Fibroblast of the aortic adventitia (primary cell): Measurements from ENCODE around the gene KLLN. TPM values are rescaled to one million over a fixed set of nuclear protein-coding genes. Genes with fewer than 3 reads are reported as not detected.
"Not testable (repeated sequence)": the region's sequence is repeated elsewhere in the genome, so short reads cannot be mapped to it uniquely, and the experiment has no call there.

Source experiments
- DNase-seq: peaks from one replicate; pipeline ENCODE4 v3.0.0-alpha.2; 2010; ENCODE audit warnings: low read depth
- H3K4me3 ChIP-seq: 2 replicates; pipeline ENCODE4 v1.5.1; 2011; ENCODE audit warnings: low read depth, mild to moderate bottlenecking, control low read depth, low read length, moderate library complexity
- CTCF ChIP-seq: IDR thresholded peaks from 2 replicates; pipeline ENCODE4 v1.5.1; 2011; ENCODE audit warnings: mild to moderate bottlenecking, low read length, control low read depth, inconsistent platforms; ENCODE audit not compliant: insufficient read depth
- total RNA-seq: library from RNA; depleted of rRNA; stranded (reverse); fragments of >200 nt; gene quantifications from 2 replicates; pipeline ENCODE4 v1.2.3, GENCODE V29; 2012; ENCODE audit warnings: low replicate concordance

The KLLN gene
- total RNA-seq, 1 donor = 0.99 TPM

DNA sequence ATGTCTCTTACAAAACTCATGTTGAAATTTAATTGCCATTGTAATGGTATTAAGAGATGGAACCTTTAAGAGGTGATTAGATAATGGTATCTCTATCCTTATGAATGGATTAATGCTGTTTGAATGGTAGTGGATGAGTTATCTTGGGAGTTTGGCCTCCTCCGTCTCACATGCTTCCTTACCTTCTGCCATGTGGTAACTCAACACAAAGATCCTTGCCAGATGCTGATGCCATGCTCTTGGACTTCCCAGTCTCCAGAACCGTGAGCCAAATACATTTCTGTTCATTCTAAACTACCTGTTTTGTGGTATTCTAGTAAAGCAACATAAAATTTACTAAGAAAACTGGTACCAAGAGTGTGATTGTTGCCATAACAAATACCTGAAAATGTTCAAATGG, 23.3 kb upstream of the KLLN start:
- no peak for DNase-seq
- no peak overlapping the region for H3K4me3 ChIP-seq
- no peak for TF ChIP-seq CTCF

DNA sequence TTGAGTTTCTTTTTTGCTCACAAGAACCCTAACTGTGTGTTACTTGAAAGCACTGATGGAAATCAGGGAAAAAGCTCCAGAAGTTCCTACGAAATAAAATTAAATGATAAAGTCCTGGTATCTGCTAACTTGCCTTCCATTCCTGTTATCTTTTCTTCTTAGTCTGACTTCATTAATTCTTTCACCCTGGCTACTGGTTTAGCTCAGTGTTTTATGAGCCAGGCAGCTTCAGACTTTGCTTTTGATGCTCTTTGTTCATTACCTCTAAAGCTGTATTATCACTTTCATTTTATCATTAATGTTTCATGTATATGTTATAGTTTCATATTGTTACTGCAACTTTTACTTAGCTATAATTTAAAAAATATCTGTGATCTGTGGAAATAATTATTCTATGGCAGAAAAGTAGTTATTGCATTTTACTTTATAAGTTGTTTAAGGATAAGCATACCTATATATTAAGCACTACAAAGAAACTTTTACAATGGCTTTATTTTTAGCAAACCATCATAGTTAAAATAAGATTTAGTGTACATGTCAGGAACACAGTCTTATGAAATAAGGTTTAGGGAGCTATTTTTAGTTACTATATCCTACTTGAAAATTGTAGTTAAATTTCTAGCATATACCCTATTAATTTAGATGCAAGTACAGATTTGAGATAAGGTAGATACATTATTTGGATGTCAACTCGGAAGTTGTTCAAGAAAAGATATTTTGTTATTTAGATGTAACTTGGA, 19.4 kb upstream of the KLLN start:
- no peak for TF ChIP-seq CTCF
- DNase-seq = no peak
- H3K4me3 ChIP-seq = no peak overlapping the region

- not testable (repeated sequence) for H3K4me3 ChIP-seq, DNase-seq
Observed at GRCh38 chr10:87881373-87882059, 18.2 kb upstream of the KLLN start.

DNA sequence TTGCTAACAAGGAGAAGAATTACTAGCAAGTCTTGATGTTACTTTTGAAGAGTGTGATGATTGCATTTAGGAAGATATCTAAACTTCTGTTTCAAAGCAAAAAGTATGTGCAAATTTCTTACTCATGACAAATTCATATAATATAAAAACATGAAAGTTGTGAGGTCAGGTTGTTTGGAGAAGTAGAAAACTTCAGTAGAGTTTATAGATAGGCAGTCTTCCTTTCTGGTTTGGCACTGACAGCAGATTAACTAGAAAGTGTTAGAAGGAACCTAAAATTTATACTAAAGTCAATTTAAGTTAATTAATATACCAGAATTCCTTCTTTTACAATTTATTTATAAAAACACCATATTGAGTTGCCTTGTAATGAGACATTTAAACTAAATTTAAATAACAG, 17.0 kb upstream of the KLLN start:
- no peak for DNase-seq
- no peak for TF ChIP-seq CTCF
- H3K4me3 ChIP-seq = no peak overlapping the region

- H3K4me3 ChIP-seq = no peak overlapping the region
- DNase-seq = no peak
- no peak for TF ChIP-seq CTCF
Observed at GRCh38 chr10:87878664-87879459, 15.5 kb upstream of the KLLN start.

- peak; percentile 28 for DNase-seq
- TF ChIP-seq CTCF = no peak
- no peak overlapping the region for H3K4me3 ChIP-seq
Observed at GRCh38 chr10:87875929-87876571, 12.7 kb upstream of the KLLN start.

GRCh38 chr10:87873656-87874055, 10.3 kb upstream of the KLLN start:
- H3K4me3 ChIP-seq = no peak overlapping the region
- TF ChIP-seq CTCF = no peak
- DNase-seq = no peak
